Neutrophil (primary cell): ENCODE measurements around the gene SENP5.

Experiments
- H3K27ac ChIP-seq: fragments of 200-600 bp; sonication (generic); 2 replicates; pipeline ENCODE4 v1.5.1; 2016; ENCODE audit warnings: mild to moderate bottlenecking, moderate library complexity
- H3K27me3 ChIP-seq: fragments of 200-600 bp; sonication (generic); 2 replicates; pipeline ENCODE4 v1.6.0; 2016; ENCODE audit warnings: mild to moderate bottlenecking
- H3K36me3 ChIP-seq: fragments of 200-600 bp; sonication (generic); 2 replicates; pipeline ENCODE4 v1.5.1; 2017
- H3K4me1 ChIP-seq, 2 experiments: fragments of 200-600 bp in 1 of 2; sonication (generic) in 1 of 2; 1 replicate in 1 of 2; 2 replicates in 1 of 2; pipeline versions ENCODE4 v1.5.1 to v1.6.1; 2013 to 2016; ENCODE audit warnings: low read depth in 1 of 2, low read length in 1 of 2, mild to moderate bottlenecking in 1 of 2, moderate library complexity in 1 of 2; ENCODE audit not compliant: control insufficient read depth in 1 of 2, insufficient read depth in 1 of 2
- H3K4me3 ChIP-seq, 2 experiments: fragments of 200-600 bp in 1 of 2; sonication (generic) in 1 of 2; 1 replicate in 1 of 2; 2 replicates in 1 of 2; pipeline ENCODE4 v1.5.1; 2013 to 2016; ENCODE audit warnings: low read depth in 1 of 2, low read length in 1 of 2, mild to moderate bottlenecking in 1 of 2, moderate library complexity in 1 of 2
- H3K9me3 ChIP-seq: fragments of 200-600 bp; sonication (generic); 2 replicates; pipeline ENCODE4 v1.5.1; 2016
- TF ChIP-seq, protein P1 (sequence below): fragments of 200-600 bp; sonication (generic); IDR thresholded peaks from 2 replicates; pipeline ENCODE4 v1.5.1; 2016; ENCODE audit warnings: antibody characterized with exemption

SENP5 gene

DNA sequence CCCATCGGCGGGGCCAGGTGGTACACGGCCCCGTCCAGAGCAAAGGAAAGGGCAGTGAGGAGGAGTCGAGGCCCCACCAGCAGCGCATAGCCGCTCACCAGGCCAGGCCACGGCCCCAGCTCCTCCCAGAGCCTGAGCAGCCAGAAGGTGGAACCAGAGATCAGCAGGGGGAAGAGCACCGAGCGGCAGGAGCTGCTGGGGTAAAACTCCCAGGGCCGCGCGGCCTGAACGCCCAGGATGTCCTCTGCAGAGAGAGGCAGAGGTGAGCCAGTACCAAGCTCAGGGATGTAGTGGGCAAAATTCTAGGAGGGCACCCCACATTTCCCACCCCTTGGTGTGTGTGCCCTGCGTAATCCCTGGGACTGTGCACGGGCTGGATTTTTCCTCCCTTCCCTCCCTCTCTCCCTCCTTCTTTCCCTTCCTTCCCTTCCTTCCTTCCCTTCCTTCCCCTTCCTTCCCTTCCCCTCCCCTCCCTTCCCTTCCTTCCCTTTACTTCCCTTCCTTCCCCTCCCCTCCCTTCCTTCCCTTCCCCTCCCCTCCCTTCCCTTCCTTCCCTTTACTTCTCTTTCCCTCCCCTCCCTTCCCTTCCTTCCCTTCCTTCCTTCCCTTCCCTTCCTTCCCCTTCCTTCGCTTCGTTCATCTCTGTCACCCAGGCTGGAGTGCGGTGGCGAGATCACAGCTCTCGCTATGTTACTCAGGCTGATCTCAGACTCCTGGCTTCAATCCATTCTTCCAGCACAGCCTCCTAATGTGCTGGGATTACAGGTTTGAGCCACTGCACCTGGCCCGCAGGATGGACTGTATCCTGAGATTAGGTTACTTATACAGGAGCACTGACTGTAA is 80.9 kb downstream of the SENP5 start:
- no peaks in the 10 kb centered on the region for H3K9me3 ChIP-seq
- TF ChIP-seq, protein P1, sequence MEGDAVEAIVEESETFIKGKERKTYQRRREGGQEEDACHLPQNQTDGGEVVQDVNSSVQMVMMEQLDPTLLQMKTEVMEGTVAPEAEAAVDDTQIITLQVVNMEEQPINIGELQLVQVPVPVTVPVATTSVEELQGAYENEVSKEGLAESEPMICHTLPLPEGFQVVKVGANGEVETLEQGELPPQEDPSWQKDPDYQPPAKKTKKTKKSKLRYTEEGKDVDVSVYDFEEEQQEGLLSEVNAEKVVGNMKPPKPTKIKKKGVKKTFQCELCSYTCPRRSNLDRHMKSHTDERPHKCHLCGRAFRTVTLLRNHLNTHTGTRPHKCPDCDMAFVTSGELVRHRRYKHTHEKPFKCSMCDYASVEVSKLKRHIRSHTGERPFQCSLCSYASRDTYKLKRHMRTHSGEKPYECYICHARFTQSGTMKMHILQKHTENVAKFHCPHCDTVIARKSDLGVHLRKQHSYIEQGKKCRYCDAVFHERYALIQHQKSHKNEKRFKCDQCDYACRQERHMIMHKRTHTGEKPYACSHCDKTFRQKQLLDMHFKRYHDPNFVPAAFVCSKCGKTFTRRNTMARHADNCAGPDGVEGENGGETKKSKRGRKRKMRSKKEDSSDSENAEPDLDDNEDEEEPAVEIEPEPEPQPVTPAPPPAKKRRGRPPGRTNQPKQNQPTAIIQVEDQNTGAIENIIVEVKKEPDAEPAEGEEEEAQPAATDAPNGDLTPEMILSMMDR, result no peak
- H3K4me3 ChIP-seq, result no peak overlapping the region
- no peak overlapping the region for H3K27ac ChIP-seq
- no peaks in the 10 kb centered on the region for H3K27me3 ChIP-seq
- peaks cover 0 to 1% of the 10 kb centered on the region in 2 experiments for H3K4me1 ChIP-seq
- no peaks in the 10 kb centered on the region for H3K36me3 ChIP-seq

GRCh38 chr3:196949285-196949619 is 81.5 kb downstream of the SENP5 start:
- no peaks in the 10 kb centered on the region for H3K9me3 ChIP-seq
- H3K4me3 ChIP-seq, result no peak overlapping the region
- no peaks in the 10 kb centered on the region for H3K36me3 ChIP-seq
- no peak overlapping the region for H3K27ac ChIP-seq
- H3K4me1 ChIP-seq, result no peaks in the 10 kb centered on the region
- H3K27me3 ChIP-seq, result no peaks in the 10 kb centered on the region
- TF ChIP-seq, protein P1, result no peak

DNA sequence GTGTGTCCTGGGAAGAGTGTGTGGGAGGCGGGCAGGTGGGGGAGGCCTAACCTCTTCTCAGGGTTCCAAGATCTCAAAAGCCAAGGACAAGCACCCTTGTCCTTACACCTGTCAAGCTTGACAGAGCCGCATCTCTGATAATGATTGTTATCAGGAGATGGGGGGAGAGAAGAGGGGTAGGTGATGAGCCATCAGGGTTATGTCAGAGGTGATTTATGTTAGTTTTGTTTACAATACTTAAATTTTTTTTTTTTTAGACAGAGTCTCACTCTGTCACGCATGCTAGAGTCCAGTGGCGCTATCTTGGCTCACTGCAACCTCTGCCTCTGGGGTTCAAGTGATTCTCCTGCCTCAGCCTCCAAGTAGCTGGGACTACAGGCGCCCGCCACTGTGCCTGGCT is 82.0 kb downstream of the SENP5 start:
- Histone ChIP-seq H3K27ac (no peak overlapping the region), H3K4me3 (no peak overlapping the region), H3K4me1 (no peaks in the 10 kb centered on the region), H3K27me3 (no peaks in the 10 kb centered on the region), H3K36me3 (no peaks in the 10 kb centered on the region), H3K9me3 (no peaks in the 10 kb centered on the region)
- TF ChIP-seq, protein P1, result no peak

GRCh38 chr3:196951371-196951770 is 83.7 kb downstream of the SENP5 start:
- TF ChIP-seq, protein P1, result no peak
- H3K36me3 ChIP-seq, result no peaks in the 10 kb centered on the region
- no peaks in the 10 kb centered on the region for H3K4me1 ChIP-seq
- no peak overlapping the region for H3K4me3 ChIP-seq
- no peaks in the 10 kb centered on the region for H3K27me3 ChIP-seq
- H3K9me3 ChIP-seq, result no peaks in the 10 kb centered on the region
- no peak overlapping the region for H3K27ac ChIP-seq

GRCh38 chr3:196954832-196955231 is 87.1 kb downstream of the SENP5 start:
- Histone ChIP-seq H3K9me3 (no peaks in the 10 kb centered on the region), H3K4me1 (no peaks in the 10 kb centered on the region), H3K4me3 (no peak overlapping the region), H3K27me3 (no peaks in the 10 kb centered on the region), H3K36me3 (no peaks in the 10 kb centered on the region), H3K27ac (no peak overlapping the region)
- TF ChIP-seq, protein P1, result no peak
